ENCODE measurements around the gene LRRC34.

DNA sequence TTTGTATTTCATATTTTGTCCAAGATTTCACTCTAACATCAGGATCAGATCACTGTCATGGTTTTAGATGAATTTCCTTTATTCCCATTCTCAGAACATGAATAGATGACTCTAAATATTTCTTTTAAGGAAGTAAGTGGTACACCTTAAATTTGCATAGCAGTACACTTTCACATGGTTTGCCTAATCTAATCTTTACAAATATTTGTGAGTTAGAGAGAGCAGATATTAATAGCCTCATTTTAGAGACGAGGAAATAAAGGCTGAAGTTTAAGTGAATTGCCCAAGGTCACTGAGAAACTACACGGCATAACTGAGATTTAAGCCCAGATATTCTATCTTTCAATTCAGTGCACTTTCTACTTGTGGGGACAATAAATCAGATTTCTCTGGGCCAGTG is 62.0 kb downstream of the LRRC34 start:
- TF ChIP-seq, protein P1, sequence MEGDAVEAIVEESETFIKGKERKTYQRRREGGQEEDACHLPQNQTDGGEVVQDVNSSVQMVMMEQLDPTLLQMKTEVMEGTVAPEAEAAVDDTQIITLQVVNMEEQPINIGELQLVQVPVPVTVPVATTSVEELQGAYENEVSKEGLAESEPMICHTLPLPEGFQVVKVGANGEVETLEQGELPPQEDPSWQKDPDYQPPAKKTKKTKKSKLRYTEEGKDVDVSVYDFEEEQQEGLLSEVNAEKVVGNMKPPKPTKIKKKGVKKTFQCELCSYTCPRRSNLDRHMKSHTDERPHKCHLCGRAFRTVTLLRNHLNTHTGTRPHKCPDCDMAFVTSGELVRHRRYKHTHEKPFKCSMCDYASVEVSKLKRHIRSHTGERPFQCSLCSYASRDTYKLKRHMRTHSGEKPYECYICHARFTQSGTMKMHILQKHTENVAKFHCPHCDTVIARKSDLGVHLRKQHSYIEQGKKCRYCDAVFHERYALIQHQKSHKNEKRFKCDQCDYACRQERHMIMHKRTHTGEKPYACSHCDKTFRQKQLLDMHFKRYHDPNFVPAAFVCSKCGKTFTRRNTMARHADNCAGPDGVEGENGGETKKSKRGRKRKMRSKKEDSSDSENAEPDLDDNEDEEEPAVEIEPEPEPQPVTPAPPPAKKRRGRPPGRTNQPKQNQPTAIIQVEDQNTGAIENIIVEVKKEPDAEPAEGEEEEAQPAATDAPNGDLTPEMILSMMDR (IDR thresholded peaks at IDR 0.05): no peak
- no peak for TF ChIP-seq POLR2AphosphoS5 (IDR thresholded peaks at IDR 0.05)

All from transverse colon (tissue), 4 donors.